CD4-positive, CD25-positive, alpha-beta regulatory T cell (primary cell): ENCODE measurements around the gene PAFAH2. TPM values are rescaled to one million over a fixed set of nuclear protein-coding genes. Genes with fewer than 3 reads are reported as not detected.
"Not testable (repeated sequence)": the region's sequence is repeated elsewhere in the genome, so short reads cannot be mapped to it uniquely, and the experiment has no call there.

Experiments used
- ATAC-seq, 2 donors: fragments of 150-1000 bp; cut with Tn5 transposase; one replicate each; pipeline ENCODE4 v1.10.0; 2021; ENCODE audit warnings: low read depth in 2 of 2, moderate number of reproducible peaks in 2 of 2, moderate library complexity in 1 of 2
- DNase-seq, 3 donors: peaks; one replicate each; pipeline versions ENCODE4 v3.0.0 to v3.0.0-alpha.2; 2012 to 2022; ENCODE audit warnings: mixed read lengths in 1 of 3
- H3K27ac ChIP-seq: one replicate; pipeline ENCODE4 v1.7.0; 2013; ENCODE audit warnings: mild to moderate bottlenecking, low read length; ENCODE audit not compliant: insufficient read depth, poor library complexity, severe bottlenecking
- H3K27me3 ChIP-seq: one replicate; pipeline ENCODE4 v1.7.0; 2013; ENCODE audit warnings: low read length; ENCODE audit not compliant: control insufficient read depth, insufficient read depth
- H3K36me3 ChIP-seq: one replicate; pipeline ENCODE4 v1.7.0; 2013; ENCODE audit warnings: mild to moderate bottlenecking, low read length, moderate library complexity; ENCODE audit not compliant: control insufficient read depth, insufficient read depth
- H3K4me1 ChIP-seq: 2 replicates; pipeline ENCODE4 v1.7.0; 2013; ENCODE audit warnings: mild to moderate bottlenecking, low read length; ENCODE audit not compliant: insufficient read depth, control insufficient read depth, poor library complexity, severe bottlenecking
- H3K4me3 ChIP-seq: one replicate; pipeline ENCODE4 v1.7.0; 2013; ENCODE audit warnings: low read depth, mild to moderate bottlenecking, low read length, moderate library complexity
- H3K9me3 ChIP-seq, 2 experiments: 1 replicate in 1 of 2; 2 replicates in 1 of 2; pipeline ENCODE4 v1.7.0; 2013; ENCODE audit warnings: low read length in 2 of 2, mild to moderate bottlenecking in 1 of 2, moderate library complexity in 1 of 2; ENCODE audit not compliant: control insufficient read depth in 2 of 2
- H3K27ac Mint-ChIP-seq, 3 donors: one replicate each; pipeline ENCODE4 v1.8.0; 2020 to 2022; ENCODE audit warnings: mild to moderate bottlenecking in 3 of 3, mixed read lengths in 3 of 3, moderate library complexity in 2 of 3
- H3K27me3 Mint-ChIP-seq: one replicate; pipeline ENCODE4 v1.8.0; 2022; ENCODE audit warnings: mild to moderate bottlenecking, mixed read lengths
- H3K36me3 Mint-ChIP-seq: one replicate; pipeline ENCODE4 v1.8.0; 2020; ENCODE audit warnings: mixed read lengths
- H3K4me1 Mint-ChIP-seq, 4 donors: one replicate each; pipeline ENCODE4 v1.8.0; 2020 to 2022; ENCODE audit warnings: mixed read lengths in 4 of 4, mild to moderate bottlenecking in 1 of 4
- H3K4me3 Mint-ChIP-seq, 4 donors: one replicate each; pipeline ENCODE4 v1.8.0; 2020 to 2022; ENCODE audit warnings: mild to moderate bottlenecking in 4 of 4, mixed read lengths in 4 of 4, moderate library complexity in 3 of 4
- H3K9me3 Mint-ChIP-seq, 7 donors: one replicate each; pipeline ENCODE4 v1.8.0; 2020 to 2022; ENCODE audit warnings: mixed read lengths in 7 of 7, mild to moderate bottlenecking in 3 of 7, moderate library complexity in 2 of 7
- polyA plus RNA-seq, 4 donors: library from polyadenylated mRNA; unstranded; fragments of 300-500 nt; fragmentation: Illumina TruSeq; gene quantifications; one replicate each; pipeline ENCODE4 v1.2.3, GENCODE V29; 2021
- total RNA-seq: library from RNA; stranded (reverse); gene quantifications from one replicate; pipeline ENCODE4 v1.2.3, GENCODE V29; 2022

PAFAH2 gene
- total and polyA plus RNA-seq, 5 donors from 2014 or later: 10.7 to 26.3 (median 15.7) TPM

DNA sequence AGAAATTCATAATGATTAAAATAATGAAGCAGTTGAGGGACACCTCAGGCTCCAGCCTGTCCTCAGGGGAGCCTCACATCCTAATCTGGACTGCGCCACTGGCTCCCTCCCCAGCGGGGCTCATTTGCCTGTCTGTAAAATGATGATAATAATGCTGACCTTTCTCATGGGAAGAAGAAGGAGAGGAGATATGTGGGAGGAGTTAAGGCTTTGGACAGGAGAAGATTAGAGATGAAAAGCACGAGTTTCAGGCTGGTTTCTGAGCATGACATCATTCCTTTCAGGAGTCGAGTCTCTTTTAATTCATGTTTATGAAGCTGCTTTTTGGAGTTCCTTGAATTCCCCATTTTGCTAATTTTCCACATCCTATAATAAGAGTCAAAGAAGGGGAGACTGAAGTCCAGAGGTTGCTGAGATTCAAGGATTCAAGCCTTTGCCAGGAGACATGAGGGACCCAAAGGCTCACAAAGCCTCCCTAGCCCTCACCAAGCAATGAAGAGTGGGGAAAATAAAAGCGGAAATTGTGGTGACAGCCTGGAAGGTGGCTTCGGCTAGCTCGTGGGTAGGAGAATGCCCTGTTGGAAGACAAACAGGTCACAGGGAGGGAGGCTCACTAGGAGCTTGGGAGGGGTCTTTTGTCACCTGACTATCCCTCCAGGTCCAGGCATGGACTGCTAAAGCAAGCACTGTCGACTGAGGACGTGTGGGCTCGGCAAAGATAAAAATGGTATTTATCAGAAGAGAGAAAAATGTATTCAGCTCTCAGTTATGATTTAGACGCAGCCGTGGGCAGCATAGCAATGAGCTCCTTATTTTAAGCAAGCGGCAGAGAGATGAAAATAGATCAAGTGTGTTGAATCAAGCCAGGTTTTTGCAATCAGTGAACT, 64.1 kb downstream of the PAFAH2 start:
- no peak overlapping the region for H3K4me3 Mint-ChIP-seq
- no peak overlapping the region for H3K27ac ChIP-seq

DNA sequence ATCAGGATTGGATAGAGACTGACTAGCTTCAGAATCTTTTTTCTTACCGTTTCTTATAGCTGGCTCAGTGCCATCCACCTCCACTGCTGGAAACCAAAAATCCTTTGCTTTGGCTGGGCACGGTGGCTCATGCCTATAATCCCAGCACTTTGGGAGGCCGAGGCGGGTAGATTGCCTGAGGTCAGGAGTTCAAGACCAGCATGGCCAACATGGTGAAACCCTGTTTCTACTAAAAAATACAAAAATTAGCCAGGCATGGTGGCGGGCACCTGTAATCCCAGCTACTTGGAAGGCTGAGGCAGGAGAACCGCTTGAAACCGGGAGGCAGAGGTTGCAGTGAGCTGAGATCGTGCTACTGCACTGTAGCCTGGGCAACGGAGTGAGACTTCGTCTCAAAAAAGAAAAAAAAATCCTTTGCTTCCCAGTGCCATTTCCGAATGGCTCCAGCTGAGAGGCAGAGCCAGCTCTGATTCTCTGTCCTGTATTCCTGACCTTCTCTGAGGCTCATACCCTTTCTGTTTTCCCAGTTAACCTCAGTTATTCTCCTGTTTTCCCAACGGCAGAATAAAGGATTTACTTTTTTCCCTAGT, 65.0 kb downstream of the PAFAH2 start:
- H3K4me1 ChIP-seq, H3K36me3 ChIP-seq, ATAC-seq, H3K9me3 ChIP-seq, H3K27ac ChIP-seq, H3K36me3 Mint-ChIP-seq, H3K9me3 Mint-ChIP-seq, H3K27ac Mint-ChIP-seq, H3K4me1 Mint-ChIP-seq, DNase-seq, H3K27me3 ChIP-seq, H3K4me3 ChIP-seq, H3K4me3 Mint-ChIP-seq: not testable (repeated sequence)
- H3K27me3 Mint-ChIP-seq: peaks cover 13% of the 10 kb centered on the region

More for the DNA sequence above, 64.1 kb downstream of the PAFAH2 start:
- DNase-seq: no peak
- Histone ChIP-seq H3K9me3 (no peaks in the 10 kb centered on the region), H3K4me1 (no peaks in the 10 kb centered on the region), H3K36me3 (no peaks in the 10 kb centered on the region), H3K4me3 (no peak overlapping the region), H3K27me3 (no peaks in the 10 kb centered on the region)
- H3K9me3 Mint-ChIP-seq: peaks cover 0 to 1% (median 0%) of the 10 kb centered on the region in 7 donors
- ATAC-seq: no peak
- no peaks in the 10 kb centered on the region for H3K36me3 Mint-ChIP-seq
- H3K27me3 Mint-ChIP-seq: peaks cover 13% of the 10 kb centered on the region
- H3K27ac Mint-ChIP-seq: peak overlapping the region in 1 of 3 donors; percentile 11
- H3K4me1 Mint-ChIP-seq: peaks cover 0 to 5% (median 0%) of the 10 kb centered on the region in 4 donors

DNA sequence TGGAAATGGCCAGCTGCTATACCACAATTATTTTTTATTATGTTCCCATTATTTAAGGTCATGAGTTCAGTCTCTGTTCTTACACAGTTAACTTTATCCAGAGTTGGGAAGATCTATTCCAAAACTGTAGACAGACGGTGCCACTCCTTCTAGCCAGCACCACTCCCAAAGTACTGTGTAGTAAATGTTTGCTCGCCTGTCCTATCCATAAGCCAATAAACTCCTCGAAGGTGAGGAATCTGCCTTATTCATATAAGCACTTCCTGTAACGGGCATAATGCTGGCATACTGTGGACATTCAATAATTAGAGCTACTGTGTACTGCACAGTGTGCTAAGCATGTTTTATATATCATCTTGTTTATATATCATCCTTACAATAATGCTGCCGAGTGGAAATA, 65.5 kb downstream of the PAFAH2 start:
- peaks cover 14% of the 10 kb centered on the region for H3K27me3 Mint-ChIP-seq
- H3K27ac Mint-ChIP-seq: no peak overlapping the region
- H3K4me3 Mint-ChIP-seq: no peak overlapping the region
- H3K9me3 ChIP-seq: no peaks in the 10 kb centered on the region
- no peak for ATAC-seq
- H3K36me3 Mint-ChIP-seq: no peaks in the 10 kb centered on the region
- no peak for DNase-seq
- H3K4me1 ChIP-seq: no peaks in the 10 kb centered on the region
- peaks cover 0 to 1% (median 0%) of the 10 kb centered on the region in 7 donors for H3K9me3 Mint-ChIP-seq
- no peaks in the 10 kb centered on the region for H3K27me3 ChIP-seq
- H3K4me3 ChIP-seq: no peak overlapping the region
- H3K4me1 Mint-ChIP-seq: peaks cover 0 to 5% (median 0%) of the 10 kb centered on the region in 4 donors
- no peaks in the 10 kb centered on the region for H3K36me3 ChIP-seq
- no peak overlapping the region for H3K27ac ChIP-seq

DNA sequence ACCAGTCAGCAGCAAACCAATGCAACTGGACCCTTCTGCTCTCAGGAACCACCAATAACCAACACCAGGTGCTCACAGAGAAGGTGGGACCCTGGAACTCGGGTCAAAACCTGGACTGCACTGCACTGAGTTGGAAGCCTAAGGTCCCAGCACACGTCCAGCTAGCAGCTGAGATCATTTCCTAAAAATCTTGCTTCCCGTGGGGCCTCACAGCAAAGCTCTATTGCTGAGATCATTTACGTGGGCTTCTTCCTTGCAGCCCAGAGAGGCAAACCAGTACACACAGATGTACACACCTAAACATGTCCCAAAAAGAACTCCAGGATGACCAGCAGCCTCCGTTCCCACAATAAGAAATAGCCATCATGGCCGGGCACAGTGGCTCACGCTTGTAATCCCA, 68.8 kb downstream of the PAFAH2 start:
- H3K27me3 ChIP-seq: no peaks in the 10 kb centered on the region
- H3K4me3 Mint-ChIP-seq: no peak overlapping the region
- ATAC-seq (no peak), DNase-seq (no peak)
- H3K36me3 ChIP-seq: no peaks in the 10 kb centered on the region
- H3K27me3 Mint-ChIP-seq: peaks cover 35% of the 10 kb centered on the region
- H3K9me3 Mint-ChIP-seq: peaks cover 0 to 1% (median 0%) of the 10 kb centered on the region in 7 donors
- no peak overlapping the region for H3K27ac ChIP-seq
- H3K9me3 ChIP-seq: no peaks in the 10 kb centered on the region
- peak overlapping the region in 1 of 3 donors; percentile 20 for H3K27ac Mint-ChIP-seq
- H3K36me3 Mint-ChIP-seq: no peaks in the 10 kb centered on the region
- H3K4me3 ChIP-seq: no peak overlapping the region
- H3K4me1 Mint-ChIP-seq: peaks cover 0 to 5% (median under 1%) of the 10 kb centered on the region in 4 donors
- no peaks in the 10 kb centered on the region for H3K4me1 ChIP-seq

DNA sequence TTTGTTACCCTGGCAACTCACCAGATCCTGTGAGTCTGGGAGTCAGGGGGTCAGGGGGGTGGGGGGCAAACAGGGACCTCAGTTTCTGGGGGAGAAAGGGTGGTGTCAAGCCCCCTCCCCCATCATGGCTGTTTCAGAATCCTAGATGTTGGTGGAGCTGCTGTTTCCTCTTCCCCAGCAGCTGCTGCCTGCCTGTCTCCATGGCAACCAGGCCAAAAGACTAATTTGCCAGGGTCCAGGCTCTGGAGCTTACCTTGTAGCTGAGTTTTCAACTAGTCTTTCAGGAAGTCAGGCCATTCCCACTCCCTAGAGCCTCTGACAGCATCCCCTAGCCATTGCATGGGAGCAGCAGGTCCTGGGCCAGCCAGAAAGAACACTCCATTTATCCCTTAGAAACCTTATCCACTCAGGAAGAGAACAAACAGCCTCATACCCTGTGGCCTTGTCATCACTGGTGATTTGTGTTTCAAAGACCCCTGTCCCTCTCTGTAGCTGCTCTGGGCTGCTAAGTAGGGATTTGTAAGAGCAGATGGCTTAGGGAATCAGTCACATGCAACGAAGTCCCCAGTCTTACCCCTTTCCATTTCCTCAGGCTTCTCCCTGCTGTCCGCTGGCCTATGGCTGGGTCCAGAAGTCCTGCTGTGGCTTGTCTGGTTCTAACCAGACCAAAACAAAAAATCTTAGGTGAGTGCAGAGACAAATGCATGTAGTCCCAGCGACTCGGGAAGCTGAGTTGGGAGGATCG, 70.2 kb downstream of the PAFAH2 start:
- Mint-ChIP-seq H3K4me1 (peaks cover 0 to 9% (median 6%) of the 10 kb centered on the region in 4 donors), H3K36me3 (no peaks in the 10 kb centered on the region), H3K4me3 (no peak overlapping the region), H3K27me3 (peaks cover 43% of the 10 kb centered on the region), H3K9me3 (no peaks in the 10 kb centered on the region), H3K27ac (peak overlapping the region in 1 of 3 donors; percentile 36)
- Histone ChIP-seq H3K27me3 (no peaks in the 10 kb centered on the region), H3K4me3 (no peak overlapping the region), H3K4me1 (peaks cover 10% of the 10 kb centered on the region), H3K9me3 (no peaks in the 10 kb centered on the region), H3K27ac (no peak overlapping the region), H3K36me3 (no peaks in the 10 kb centered on the region)
- DNase-seq (no peak), ATAC-seq (no peak)

DNA sequence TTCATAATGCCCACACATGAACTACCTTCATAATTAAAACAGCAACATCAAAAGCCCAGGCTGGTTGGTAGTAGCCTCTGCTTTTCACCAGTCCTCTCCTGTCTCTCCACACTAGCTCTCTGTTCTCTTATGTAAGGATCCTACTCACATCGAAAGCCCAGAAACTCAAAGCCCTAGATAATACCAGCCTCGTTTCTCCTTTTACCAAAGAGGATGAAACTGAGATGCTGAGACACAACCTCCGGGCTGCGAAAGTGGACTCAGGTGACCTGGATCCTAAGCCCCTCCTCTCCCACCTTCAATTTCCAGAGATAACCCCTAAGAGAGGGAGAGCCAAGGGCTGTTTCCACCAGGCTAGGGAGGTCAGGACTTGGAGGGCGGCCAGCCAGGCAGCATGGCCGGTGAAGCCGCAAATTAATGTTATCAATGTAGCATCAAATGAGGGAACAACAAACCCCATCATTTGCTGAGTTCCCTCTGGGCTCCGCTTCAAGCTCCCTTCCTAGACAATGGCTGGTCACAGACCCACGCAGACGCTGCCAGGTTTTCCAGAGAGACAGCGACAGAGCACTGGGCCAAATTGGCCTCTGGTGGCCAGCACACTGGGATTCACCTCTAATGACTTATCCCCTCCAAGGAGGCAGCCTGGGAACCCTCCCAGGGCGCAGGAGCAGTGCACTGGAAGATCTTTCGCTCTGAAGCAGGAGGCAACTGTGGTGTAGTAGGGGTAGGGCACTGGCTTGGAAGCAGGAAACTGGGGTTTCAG, 70.9 kb downstream of the PAFAH2 start:
- ATAC-seq: no peak
- Mint-ChIP-seq H3K9me3 (no peaks in the 10 kb centered on the region), H3K4me1 (peaks cover 3 to 16% (median 11%) of the 10 kb centered on the region in 4 donors)

DNA sequence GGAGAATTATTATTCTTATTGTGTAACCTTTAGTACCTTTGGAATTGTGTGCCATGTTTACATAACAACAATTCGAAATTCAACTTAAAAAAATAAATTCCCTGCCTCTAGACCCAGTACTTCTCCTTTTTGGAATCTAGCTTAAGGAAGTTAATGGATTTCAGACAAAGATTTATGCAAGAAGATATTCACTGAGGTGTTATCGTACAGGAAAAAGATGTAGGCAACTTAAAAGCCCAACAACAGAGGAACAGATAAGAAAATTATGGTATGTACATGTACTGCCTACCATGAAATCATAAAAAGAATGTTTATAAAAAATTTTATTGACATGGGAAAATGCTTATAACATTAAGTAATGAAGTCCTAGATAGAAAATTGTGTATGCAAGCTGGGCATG, 73.4 kb downstream of the PAFAH2 start:
- Histone ChIP-seq H3K9me3 (no peaks in the 10 kb centered on the region), H3K27ac (no peak overlapping the region), H3K36me3 (no peaks in the 10 kb centered on the region), H3K27me3 (peaks cover 9% of the 10 kb centered on the region), H3K4me3 (no peak overlapping the region), H3K4me1 (peaks cover 19% of the 10 kb centered on the region)
- Mint-ChIP-seq H3K36me3 (no peaks in the 10 kb centered on the region), H3K4me3 (no peak overlapping the region), H3K27ac (no peak overlapping the region), H3K4me1 (peaks cover 6 to 27% (median 18%) of the 10 kb centered on the region in 4 donors), H3K9me3 (no peaks in the 10 kb centered on the region), H3K27me3 (peaks cover 63% of the 10 kb centered on the region)
- no peak for ATAC-seq
- no peak for DNase-seq

More for the DNA sequence above, 70.9 kb downstream of the PAFAH2 start:
- H3K27me3 ChIP-seq: peaks cover 5% of the 10 kb centered on the region
- H3K4me3 ChIP-seq: no peak overlapping the region
- no peak for DNase-seq
- Mint-ChIP-seq H3K4me3 (no peak overlapping the region), H3K27ac (no peak overlapping the region), H3K36me3 (no peaks in the 10 kb centered on the region), H3K27me3 (peaks cover 51% of the 10 kb centered on the region)
- H3K27ac ChIP-seq: no peak overlapping the region
- no peaks in the 10 kb centered on the region for H3K36me3 ChIP-seq
- no peaks in the 10 kb centered on the region for H3K9me3 ChIP-seq
- peaks cover 17% of the 10 kb centered on the region for H3K4me1 ChIP-seq
